Calu3 (cell line): ENCODE results near the gene KRT6B. TPM values are rescaled to one million over a fixed set of nuclear protein-coding genes. Genes with fewer than 3 reads are reported as not detected.

Experiments used
- BruUV-seq: library from RNA; stranded (reverse); fragments of 400-500 nt; replicated peaks from 2 replicates; lab custom pipeline; 2021; lab: Mats Ljungman, UMichigan
- CTCF ChIA-PET: fragments of 300-600 bp; sonication (Branson Sonifier 250); formaldehyde crosslinking; loops from one replicate; lab custom pipeline; 2022; ENCODE audit warnings: antibody characterized with exemption; lab: Charles Lee
- DNase-seq: peaks from one replicate; pipeline ENCODE4 v3.0.0; 2022
- H3K27ac Mint-ChIP-seq: one replicate; pipeline ENCODE4 v1.8.0; 2022; ENCODE audit warnings: mixed read lengths; ENCODE audit not compliant: unreplicated experiment
- H3K27me3 Mint-ChIP-seq: one replicate; pipeline ENCODE4 v1.8.0; 2022; ENCODE audit warnings: mixed read lengths; ENCODE audit not compliant: unreplicated experiment
- H3K36me3 Mint-ChIP-seq: one replicate; pipeline ENCODE4 v1.8.0; 2022; ENCODE audit warnings: mild to moderate bottlenecking, moderate library complexity, mixed read lengths; ENCODE audit not compliant: insufficient read depth, unreplicated experiment
- H3K4me1 Mint-ChIP-seq: one replicate; pipeline ENCODE4 v1.8.0; 2022; ENCODE audit warnings: mild to moderate bottlenecking, low read depth, mixed read lengths; ENCODE audit not compliant: unreplicated experiment
- H3K4me3 Mint-ChIP-seq: one replicate; pipeline ENCODE4 v1.8.0; 2022; ENCODE audit warnings: mild to moderate bottlenecking, low read depth, moderate library complexity, mixed read lengths; ENCODE audit not compliant: unreplicated experiment
- H3K9me3 Mint-ChIP-seq: one replicate; pipeline ENCODE4 v1.8.0; 2022; ENCODE audit warnings: low read depth, mixed read lengths; ENCODE audit not compliant: unreplicated experiment
- CTCF ChIP-seq: fragments of 200-600 bp; IDR thresholded peaks from one replicate; pipeline ENCODE4 v1.8.0; 2022; ENCODE audit warnings: antibody characterized with exemption; ENCODE audit not compliant: unreplicated experiment
- intact Hi-C: fragments of 100-400 bp; cut with micrococcal nuclease; formaldehyde crosslinking; loops from one replicate; pipeline ENCODE4 v1.10.0; 2022; ENCODE audit not compliant: unreplicated experiment
- total RNA-seq: library from RNA; stranded (reverse); gene quantifications from 2 replicates; pipeline ENCODE4 v1.2.3, GENCODE V29; 2022

KRT6B gene
- total RNA-seq, 1 experiment from 2014 or later: 5.6 TPM

DNA sequence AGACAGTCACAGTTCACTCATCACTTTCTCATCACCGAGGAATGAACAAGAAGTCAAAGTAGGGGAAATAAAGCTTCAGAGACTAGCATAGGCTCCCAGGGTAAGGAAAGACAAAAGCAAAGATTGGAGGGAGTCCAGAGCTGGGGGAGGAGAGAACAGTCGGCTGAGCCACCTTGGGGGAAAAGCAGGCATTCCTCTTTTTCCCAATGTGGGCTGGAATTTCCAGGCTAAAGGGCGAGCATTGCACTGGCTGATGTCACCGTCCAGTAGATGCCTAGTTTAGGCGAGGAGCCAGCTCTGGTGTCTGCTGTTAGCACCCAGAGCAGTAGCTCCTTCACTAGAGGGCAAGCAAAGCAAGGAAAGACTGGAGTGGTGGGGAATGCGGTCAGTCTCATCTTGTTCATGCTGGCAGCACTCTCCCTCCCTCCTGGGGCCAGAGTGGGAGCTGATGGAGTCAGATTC lies 9.3 kb downstream of the KRT6B start:
- DNase-seq: peak; percentile 21
- H3K27ac Mint-ChIP-seq: peak overlapping the region; percentile 14
- TF ChIP-seq CTCF: no peak
- H3K9me3 Mint-ChIP-seq: no peaks in the 10 kb centered on the region
- H3K4me1 Mint-ChIP-seq: peaks cover 18% of the 10 kb centered on the region
- CTCF ChIA-PET: interaction anchor here (0.8 kb wide), 1 partner anchor 47 kb away, joined by 3 read pairs; no protein-coding TSS in a partner anchor
- intact Hi-C loops: loop anchor here (5.0 kb wide), 1 partner anchor 65 kb away; no protein-coding TSS in a partner anchor
- H3K27me3 Mint-ChIP-seq: no peaks in the 10 kb centered on the region
- no TSS peak for BruUV-seq
- H3K36me3 Mint-ChIP-seq: no peaks in the 10 kb centered on the region
- no peak overlapping the region for H3K4me3 Mint-ChIP-seq

- Mint-ChIP-seq H3K9me3 (no peaks in the 10 kb centered on the region), H3K4me3 (no peak overlapping the region), H3K27ac (no peak overlapping the region), H3K27me3 (no peaks in the 10 kb centered on the region), H3K36me3 (no peaks in the 10 kb centered on the region), H3K4me1 (peaks cover 30% of the 10 kb centered on the region)
- BruUV-seq: no TSS peak
- no peak for DNase-seq
- intact Hi-C loops: loop anchor here (5.0 kb wide), 1 partner anchor 66 kb away; no protein-coding TSS in a partner anchor
- TF ChIP-seq CTCF: no peak
- CTCF ChIA-PET: interaction anchor here (1.4 kb wide), 1 partner anchor 14 kb away, joined by 3 read pairs; no protein-coding TSS in a partner anchor
These were observed 10.5 kb downstream of the KRT6B start for GRCh38 chr12:52441320-52441911.

DNA sequence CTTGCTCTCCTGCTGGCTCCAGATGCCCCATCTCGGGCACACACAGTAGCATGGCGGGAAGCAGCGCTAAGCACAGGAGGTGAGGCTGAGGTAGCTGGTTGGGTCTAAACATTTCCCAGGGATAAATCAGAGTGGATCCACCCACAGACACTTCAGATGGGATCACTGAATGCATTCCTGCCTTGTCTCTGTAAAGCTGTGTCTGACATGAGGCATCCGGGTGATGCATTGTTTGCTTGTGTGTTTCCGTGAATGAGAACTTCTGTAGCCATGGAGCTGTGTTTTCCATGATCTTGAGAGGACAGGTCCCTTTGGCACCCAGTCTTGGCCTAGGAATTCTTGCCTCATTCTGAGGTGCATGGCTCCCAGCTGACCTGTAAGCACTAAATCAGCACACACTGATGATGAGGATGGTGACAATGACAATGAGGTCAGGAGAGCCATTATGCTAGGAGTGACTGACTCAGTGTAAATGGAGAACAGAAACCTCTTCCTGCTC lies 11.1 kb downstream of the KRT6B start:
- DNase-seq: no peak
- CTCF ChIA-PET: interaction anchor here (1.4 kb wide), 1 partner anchor 14 kb away, joined by 3 read pairs; no protein-coding TSS in a partner anchor
- H3K4me1 Mint-ChIP-seq: peaks cover 31% of the 10 kb centered on the region
- intact Hi-C loops: loop anchor here (5.0 kb wide), 1 partner anchor 66 kb away; no protein-coding TSS in a partner anchor
- H3K27ac Mint-ChIP-seq: no peak overlapping the region
- H3K27me3 Mint-ChIP-seq: no peaks in the 10 kb centered on the region
- H3K9me3 Mint-ChIP-seq: no peaks in the 10 kb centered on the region
- no peak overlapping the region for H3K4me3 Mint-ChIP-seq
- no peaks in the 10 kb centered on the region for H3K36me3 Mint-ChIP-seq
- BruUV-seq: no TSS peak
- no peak for TF ChIP-seq CTCF

DNA sequence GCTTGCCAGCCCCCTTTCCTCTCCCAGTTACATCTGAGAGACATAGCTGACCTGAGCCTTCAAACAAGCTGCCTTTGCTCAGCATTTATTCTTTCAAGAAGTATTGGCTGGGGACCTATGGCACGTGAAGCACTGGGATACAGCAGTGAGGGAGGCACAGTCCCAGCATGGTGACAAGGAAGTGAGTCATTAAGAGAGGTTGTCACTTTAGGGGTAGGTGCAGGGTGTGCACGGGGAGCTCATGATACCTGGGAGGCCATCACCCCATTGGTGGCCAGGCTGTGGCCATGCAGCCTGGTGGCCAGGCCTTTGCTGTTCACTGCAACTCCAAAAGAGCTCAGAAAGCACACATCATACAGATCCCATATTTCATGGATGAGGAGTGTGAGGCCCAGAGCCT lies 12.1 kb downstream of the KRT6B start:
- Mint-ChIP-seq H3K4me3 (no peak overlapping the region), H3K27me3 (peaks cover 5% of the 10 kb centered on the region), H3K9me3 (no peaks in the 10 kb centered on the region), H3K4me1 (peaks cover 31% of the 10 kb centered on the region), H3K36me3 (no peaks in the 10 kb centered on the region), H3K27ac (no peak overlapping the region)
- CTCF ChIA-PET: interaction anchor here (0.6 to 1.4 kb wide), 2 partner anchors 13 to 99 kb away, joined by 3 to 5 read pairs; no protein-coding TSS in a partner anchor
- no TSS peak for BruUV-seq
- DNase-seq: no peak
- intact Hi-C loops: loop anchor here (5.0 kb wide), 1 partner anchor 67 kb away; no protein-coding TSS in a partner anchor
- TF ChIP-seq CTCF: no peak
